Measurements from ENCODE around the gene GNAQ.

DNA sequence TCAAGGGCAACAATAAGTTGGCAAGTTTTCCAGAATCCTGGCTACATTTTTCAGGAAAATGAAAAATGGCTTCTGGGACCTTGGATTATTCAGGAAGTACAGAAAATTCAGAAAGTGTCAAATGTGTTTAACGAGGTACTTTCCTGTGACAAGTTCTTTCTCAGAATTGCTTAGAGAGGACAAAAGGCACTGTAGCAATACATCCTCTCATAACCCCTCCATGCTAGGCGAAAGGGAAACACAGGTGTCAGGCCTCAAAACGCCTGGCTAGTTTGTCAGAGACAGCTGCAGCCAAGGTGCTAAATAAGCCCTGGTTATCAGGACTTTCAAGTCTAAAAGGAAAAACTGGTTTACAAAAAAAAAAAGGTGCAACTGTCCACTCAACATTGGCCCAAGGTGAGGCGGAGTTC is 115.2 kb downstream of the GNAQ start:
- TF ChIP-seq, protein P1, sequence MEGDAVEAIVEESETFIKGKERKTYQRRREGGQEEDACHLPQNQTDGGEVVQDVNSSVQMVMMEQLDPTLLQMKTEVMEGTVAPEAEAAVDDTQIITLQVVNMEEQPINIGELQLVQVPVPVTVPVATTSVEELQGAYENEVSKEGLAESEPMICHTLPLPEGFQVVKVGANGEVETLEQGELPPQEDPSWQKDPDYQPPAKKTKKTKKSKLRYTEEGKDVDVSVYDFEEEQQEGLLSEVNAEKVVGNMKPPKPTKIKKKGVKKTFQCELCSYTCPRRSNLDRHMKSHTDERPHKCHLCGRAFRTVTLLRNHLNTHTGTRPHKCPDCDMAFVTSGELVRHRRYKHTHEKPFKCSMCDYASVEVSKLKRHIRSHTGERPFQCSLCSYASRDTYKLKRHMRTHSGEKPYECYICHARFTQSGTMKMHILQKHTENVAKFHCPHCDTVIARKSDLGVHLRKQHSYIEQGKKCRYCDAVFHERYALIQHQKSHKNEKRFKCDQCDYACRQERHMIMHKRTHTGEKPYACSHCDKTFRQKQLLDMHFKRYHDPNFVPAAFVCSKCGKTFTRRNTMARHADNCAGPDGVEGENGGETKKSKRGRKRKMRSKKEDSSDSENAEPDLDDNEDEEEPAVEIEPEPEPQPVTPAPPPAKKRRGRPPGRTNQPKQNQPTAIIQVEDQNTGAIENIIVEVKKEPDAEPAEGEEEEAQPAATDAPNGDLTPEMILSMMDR (IDR thresholded peaks at IDR 0.05), result no peak
- TF ChIP-seq RAD21 (IDR thresholded peaks at IDR 0.05; ENCODE audit: low read length) (no peak), FOSL2 (IDR thresholded peaks at IDR 0.05; ENCODE audit: borderline replicate concordance, low read depth) (no peak), MEF2A (IDR thresholded peaks at IDR 0.05; ENCODE audit: borderline replicate concordance, low read depth) (no peak), SMC3 (IDR thresholded peaks at IDR 0.05; ENCODE audit: low read depth, low read length) (no peak), POLR2AphosphoS5 (IDR thresholded peaks at IDR 0.05; ENCODE audit: low read depth, low read length) (no peak), SIN3A (IDR thresholded peaks at IDR 0.05; ENCODE audit: borderline replicate concordance, low read depth, low read length) (no peak), CHD2 (IDR thresholded peaks at IDR 0.05; ENCODE audit: low read length, partially characterized antibody) (no peak), GABPA (IDR thresholded peaks at IDR 0.05; ENCODE audit: low read depth) (no peak), FOXJ3 (CRISPR knock-in tag; IDR thresholded peaks at IDR 0.05) (no peak), MXI1 (IDR thresholded peaks at IDR 0.05; ENCODE audit: low read depth, low read length) (no peak)
- TF ChIP-seq, protein P2, sequence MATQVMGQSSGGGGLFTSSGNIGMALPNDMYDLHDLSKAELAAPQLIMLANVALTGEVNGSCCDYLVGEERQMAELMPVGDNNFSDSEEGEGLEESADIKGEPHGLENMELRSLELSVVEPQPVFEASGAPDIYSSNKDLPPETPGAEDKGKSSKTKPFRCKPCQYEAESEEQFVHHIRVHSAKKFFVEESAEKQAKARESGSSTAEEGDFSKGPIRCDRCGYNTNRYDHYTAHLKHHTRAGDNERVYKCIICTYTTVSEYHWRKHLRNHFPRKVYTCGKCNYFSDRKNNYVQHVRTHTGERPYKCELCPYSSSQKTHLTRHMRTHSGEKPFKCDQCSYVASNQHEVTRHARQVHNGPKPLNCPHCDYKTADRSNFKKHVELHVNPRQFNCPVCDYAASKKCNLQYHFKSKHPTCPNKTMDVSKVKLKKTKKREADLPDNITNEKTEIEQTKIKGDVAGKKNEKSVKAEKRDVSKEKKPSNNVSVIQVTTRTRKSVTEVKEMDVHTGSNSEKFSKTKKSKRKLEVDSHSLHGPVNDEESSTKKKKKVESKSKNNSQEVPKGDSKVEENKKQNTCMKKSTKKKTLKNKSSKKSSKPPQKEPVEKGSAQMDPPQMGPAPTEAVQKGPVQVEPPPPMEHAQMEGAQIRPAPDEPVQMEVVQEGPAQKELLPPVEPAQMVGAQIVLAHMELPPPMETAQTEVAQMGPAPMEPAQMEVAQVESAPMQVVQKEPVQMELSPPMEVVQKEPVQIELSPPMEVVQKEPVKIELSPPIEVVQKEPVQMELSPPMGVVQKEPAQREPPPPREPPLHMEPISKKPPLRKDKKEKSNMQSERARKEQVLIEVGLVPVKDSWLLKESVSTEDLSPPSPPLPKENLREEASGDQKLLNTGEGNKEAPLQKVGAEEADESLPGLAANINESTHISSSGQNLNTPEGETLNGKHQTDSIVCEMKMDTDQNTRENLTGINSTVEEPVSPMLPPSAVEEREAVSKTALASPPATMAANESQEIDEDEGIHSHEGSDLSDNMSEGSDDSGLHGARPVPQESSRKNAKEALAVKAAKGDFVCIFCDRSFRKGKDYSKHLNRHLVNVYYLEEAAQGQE (IDR thresholded peaks at IDR 0.05; ENCODE audit: low read depth, low read length), result no peak
- TF ChIP-seq, protein P3, sequence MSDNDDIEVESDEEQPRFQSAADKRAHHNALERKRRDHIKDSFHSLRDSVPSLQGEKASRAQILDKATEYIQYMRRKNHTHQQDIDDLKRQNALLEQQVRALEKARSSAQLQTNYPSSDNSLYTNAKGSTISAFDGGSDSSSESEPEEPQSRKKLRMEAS (IDR thresholded peaks at IDR 0.05; ENCODE audit: low read depth), result no peak
- TF ChIP-seq, protein P4, sequence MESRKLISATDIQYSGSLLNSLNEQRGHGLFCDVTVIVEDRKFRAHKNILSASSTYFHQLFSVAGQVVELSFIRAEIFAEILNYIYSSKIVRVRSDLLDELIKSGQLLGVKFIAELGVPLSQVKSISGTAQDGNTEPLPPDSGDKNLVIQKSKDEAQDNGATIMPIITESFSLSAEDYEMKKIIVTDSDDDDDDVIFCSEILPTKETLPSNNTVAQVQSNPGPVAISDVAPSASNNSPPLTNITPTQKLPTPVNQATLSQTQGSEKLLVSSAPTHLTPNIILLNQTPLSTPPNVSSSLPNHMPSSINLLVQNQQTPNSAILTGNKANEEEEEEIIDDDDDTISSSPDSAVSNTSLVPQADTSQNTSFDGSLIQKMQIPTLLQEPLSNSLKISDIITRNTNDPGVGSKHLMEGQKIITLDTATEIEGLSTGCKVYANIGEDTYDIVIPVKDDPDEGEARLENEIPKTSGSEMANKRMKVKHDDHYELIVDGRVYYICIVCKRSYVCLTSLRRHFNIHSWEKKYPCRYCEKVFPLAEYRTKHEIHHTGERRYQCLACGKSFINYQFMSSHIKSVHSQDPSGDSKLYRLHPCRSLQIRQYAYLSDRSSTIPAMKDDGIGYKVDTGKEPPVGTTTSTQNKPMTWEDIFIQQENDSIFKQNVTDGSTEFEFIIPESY (IDR thresholded peaks at IDR 0.05; ENCODE audit: borderline replicate concordance, low read depth), result no peak

All from SK-N-SH (cell line).